Sigmoid colon (tissue), 3 donors: ENCODE results near the gene PRICKLE1.

Experiments
- CTCF ChIP-seq, 4 experiments: fragments of 450-650 bp in 3 of 4; fragments of 200-600 bp in 1 of 4; IDR thresholded peaks; one replicate each; pipeline ENCODE4 v1.5.1; 2016 to 2019; ENCODE audit warnings: antibody characterized with exemption in 4 of 4, mild to moderate bottlenecking in 3 of 4, moderate library complexity in 2 of 4
- POLR2A ChIP-seq, 2 donors: fragments of 450-650 bp; IDR thresholded peaks; one replicate each; pipeline ENCODE4 v1.6.1; 2016; ENCODE audit warnings: antibody characterized with exemption in 2 of 2, mild to moderate bottlenecking in 2 of 2, moderate library complexity in 2 of 2

- TF ChIP-seq CTCF (IDR thresholded peaks at IDR 0.05) = no peak
- no peak for TF ChIP-seq POLR2A (IDR thresholded peaks at IDR 0.05)
Measured at GRCh38 chr12:42482041-42482747, 107.4 kb downstream of the PRICKLE1 start.
